Coronary artery (tissue), 2 donors: ENCODE measurements around the gene WDR7.

Source experiments
- DNase-seq: peaks from one replicate; pipeline ENCODE4 v3.0.0-alpha.2; 2017; ENCODE audit warnings: low spot score
- H3K27ac ChIP-seq, 2 donors: fragments of 200-600 bp; sonication (generic); one replicate each; pipeline ENCODE4 v1.5.1; 2016 to 2019
- H3K4me3 ChIP-seq: fragments of 200-600 bp; sonication (generic); 2 replicates; pipeline ENCODE4 v1.5.1; 2016; ENCODE audit warnings: mild to moderate bottlenecking, moderate library complexity
- CTCF ChIP-seq: fragments of 200-600 bp; sonication (generic); IDR thresholded peaks from one replicate; pipeline ENCODE4 v1.5.1; 2019; ENCODE audit warnings: antibody characterized with exemption

The WDR7 gene

GRCh38 chr18:56650944-56651770, at the start of gene WDR7:
WDR7 (plus strand) TSS chr18:56651359; CDS start chr18:56672516, 21,157 bp downstream.
- H3K27ac ChIP-seq = peak within 1 kb of the TSS; percentile 79 to 94
- peak within 1 kb of the TSS; percentile 88 for H3K4me3 ChIP-seq
- no peak for TF ChIP-seq CTCF
- DNase-seq = peak; percentile 99

- Histone ChIP-seq H3K27ac (no peak overlapping the region), H3K4me3 (no peak overlapping the region)
- TF ChIP-seq CTCF = no peak
- DNase-seq = no peak
These were observed 44.5 kb upstream of the WDR7 start for GRCh38 chr18:56606618-56607017.

- DNase-seq = no peak
- no peak for TF ChIP-seq CTCF
- Histone ChIP-seq H3K27ac (no peak overlapping the region), H3K4me3 (no peak overlapping the region)
These were observed 35.2 kb upstream of the WDR7 start for GRCh38 chr18:56615738-56616520.

GRCh38 chr18:56627991-56628390, 23.2 kb upstream of the WDR7 start:
- no peak for DNase-seq
- no peak overlapping the region for H3K27ac ChIP-seq
- H3K4me3 ChIP-seq = no peak overlapping the region
- no peak for TF ChIP-seq CTCF

- DNase-seq = no peak
- no peak for TF ChIP-seq CTCF
- no peak overlapping the region for H3K27ac ChIP-seq
- H3K4me3 ChIP-seq = no peak overlapping the region
These were observed 18.8 kb upstream of the WDR7 start for GRCh38 chr18:56632070-56633022.

- H3K27ac ChIP-seq = no peak overlapping the region
- DNase-seq = no peak
- TF ChIP-seq CTCF = no peak
- H3K4me3 ChIP-seq = no peak overlapping the region
These were observed 16.2 kb upstream of the WDR7 start for GRCh38 chr18:56635007-56635406.
